ENCODE results near the gene TGFBR1.
A peak's percentile ranks its signal among the peaks of the same experiment; 100 is the strongest.

The TGFBR1 gene

DNA sequence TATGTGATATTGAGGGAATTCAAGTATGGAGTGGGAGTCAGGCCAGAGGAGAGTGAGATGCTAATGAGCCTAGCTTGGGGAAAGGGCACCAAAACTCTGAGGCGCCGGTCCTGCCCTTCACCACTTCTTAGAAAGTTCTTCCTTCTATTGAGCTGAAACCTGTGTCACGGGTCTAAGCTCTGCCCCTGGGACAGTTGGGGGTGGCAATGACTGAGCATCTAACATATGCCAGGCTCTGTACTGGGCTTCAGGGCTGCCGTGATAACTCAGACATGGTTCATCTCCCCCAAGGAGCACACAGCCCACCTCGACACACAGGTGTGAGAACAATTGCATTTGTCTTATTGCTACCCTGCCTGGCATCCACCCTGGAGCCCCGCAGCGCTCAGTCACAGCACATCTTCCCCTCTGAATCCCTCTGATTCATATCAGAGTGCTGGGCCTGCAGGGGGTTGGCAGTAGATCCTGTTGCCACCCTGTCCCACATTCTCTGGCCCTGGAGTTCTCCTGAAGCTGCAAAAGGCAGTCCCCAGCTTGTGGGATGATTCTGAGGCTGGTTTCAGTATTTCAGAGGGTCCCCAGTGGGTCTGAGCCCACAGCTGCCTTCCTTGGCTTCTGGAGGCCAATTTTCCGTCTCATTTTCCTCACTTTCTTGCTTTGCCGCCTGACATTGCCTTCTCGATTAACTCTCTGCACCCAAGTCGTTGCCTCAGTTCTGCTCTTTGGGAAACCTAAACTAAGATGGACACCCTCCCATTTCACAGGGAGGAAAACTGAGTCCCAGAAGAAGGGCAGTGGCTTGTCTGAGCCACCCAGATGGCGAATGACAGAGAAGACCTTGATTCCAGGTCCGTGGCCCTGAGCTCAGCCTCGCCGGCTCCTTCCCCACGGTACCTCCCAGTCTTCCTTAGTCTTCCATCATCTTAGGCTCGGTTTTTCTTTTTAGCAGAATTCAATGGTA is 74.3 kb downstream of the TGFBR1 start:
- no peaks in the 10 kb centered on the region for H3K27me3 Mint-ChIP-seq (ENCODE audit: low read depth)
- no peak overlapping the region for H3K4me3 Mint-ChIP-seq
- TF ChIP-seq CTCF (IDR thresholded peaks at IDR 0.05; ENCODE audit: unreplicated experiment in 3 of 3): no peak
- peak overlapping the region in 2 of 3 experiments; percentile 14 to 44 for H3K27ac Mint-ChIP-seq
- no peaks in the 10 kb centered on the region for H3K9me3 Mint-ChIP-seq
- H3K4me1 Mint-ChIP-seq: peaks cover 35% of the 10 kb centered on the region
- no peaks in the 10 kb centered on the region for H3K36me3 Mint-ChIP-seq (ENCODE audit: low read depth)

DNA sequence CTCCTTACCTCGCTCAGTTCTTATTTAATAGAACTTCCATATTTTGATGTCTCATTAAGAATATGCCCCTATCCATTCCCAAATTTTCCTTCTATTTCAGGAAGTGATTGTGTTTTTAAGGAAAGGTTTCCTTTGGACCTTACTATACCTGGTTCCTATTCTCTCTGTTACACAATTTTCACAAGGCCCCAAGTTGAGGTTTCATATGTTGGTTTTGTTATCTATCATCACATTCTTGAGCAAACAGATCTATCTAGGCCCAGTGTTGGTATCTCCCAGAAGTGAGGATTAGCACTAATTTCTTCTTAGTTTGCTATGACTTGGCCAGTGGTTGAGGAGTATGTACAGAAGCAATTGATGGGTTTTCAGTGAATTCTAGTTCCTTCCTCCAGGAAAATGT is 75.3 kb downstream of the TGFBR1 start:
- Mint-ChIP-seq H3K9me3 (no peaks in the 10 kb centered on the region), H3K4me1 (peaks cover 38% of the 10 kb centered on the region), H3K27ac (no peak overlapping the region)

GRCh38 chr9:99180662-99181061 is 75.7 kb downstream of the TGFBR1 start:
- H3K4me1 Mint-ChIP-seq: peaks cover 38% of the 10 kb centered on the region
- TF ChIP-seq CTCF (IDR thresholded peaks at IDR 0.05; ENCODE audit: unreplicated experiment in 3 of 3): no peak
- no peaks in the 10 kb centered on the region for H3K9me3 Mint-ChIP-seq

More for the DNA sequence above, 75.3 kb downstream of the TGFBR1 start:
- Mint-ChIP-seq H3K27me3 (ENCODE audit: low read depth) (no peaks in the 10 kb centered on the region), H3K4me3 (no peak overlapping the region), H3K36me3 (ENCODE audit: low read depth) (no peaks in the 10 kb centered on the region)
- TF ChIP-seq CTCF (IDR thresholded peaks at IDR 0.05; ENCODE audit: unreplicated experiment in 3 of 3): no peak

DNA sequence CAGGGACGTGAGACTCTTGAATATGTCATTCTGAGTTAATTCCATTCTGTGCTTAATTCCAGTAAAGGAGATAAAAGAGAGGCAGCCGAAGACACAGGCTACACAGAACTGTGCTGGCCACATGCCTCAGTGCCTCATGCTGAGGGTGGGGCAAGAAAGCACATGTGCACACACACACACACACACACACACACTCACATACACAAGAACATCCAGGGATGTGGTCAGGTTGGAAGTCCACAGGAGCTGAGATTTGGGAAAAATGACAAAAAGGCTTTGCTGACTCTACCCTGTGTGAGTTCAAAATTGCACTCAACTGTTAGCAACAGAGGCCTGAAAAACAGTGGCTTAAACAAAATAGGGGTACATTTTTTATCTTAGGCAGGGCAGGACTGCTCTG is 76.3 kb downstream of the TGFBR1 start:
- Mint-ChIP-seq H3K36me3 (ENCODE audit: low read depth) (no peaks in the 10 kb centered on the region), H3K27ac (peak overlapping the region in 1 of 3 experiments; percentile 28), H3K4me3 (no peak overlapping the region), H3K4me1 (peaks cover 37% of the 10 kb centered on the region), H3K27me3 (ENCODE audit: low read depth) (no peaks in the 10 kb centered on the region), H3K9me3 (no peaks in the 10 kb centered on the region)
- no peak for TF ChIP-seq CTCF (IDR thresholded peaks at IDR 0.05; ENCODE audit: unreplicated experiment in 3 of 3)

More at GRCh38 chr9:99180662-99181061, 75.7 kb downstream of the TGFBR1 start:
- Mint-ChIP-seq H3K27ac (peak overlapping the region in 1 of 3 experiments; percentile 28), H3K27me3 (ENCODE audit: low read depth) (no peaks in the 10 kb centered on the region), H3K36me3 (ENCODE audit: low read depth) (no peaks in the 10 kb centered on the region), H3K4me3 (no peak overlapping the region)

GRCh38 chr9:99181621-99182020 is 76.7 kb downstream of the TGFBR1 start:
- H3K9me3 Mint-ChIP-seq: no peaks in the 10 kb centered on the region
- H3K27me3 Mint-ChIP-seq (ENCODE audit: low read depth): no peaks in the 10 kb centered on the region
- no peak for TF ChIP-seq CTCF (IDR thresholded peaks at IDR 0.05; ENCODE audit: unreplicated experiment in 3 of 3)
- H3K4me3 Mint-ChIP-seq: no peak overlapping the region
- peaks cover 33% of the 10 kb centered on the region for H3K4me1 Mint-ChIP-seq
- H3K27ac Mint-ChIP-seq: no peak overlapping the region
- no peaks in the 10 kb centered on the region for H3K36me3 Mint-ChIP-seq (ENCODE audit: low read depth)
